Activated T-cell treated with anti-CD3 and anti-CD28 coated beads, Interleukin-2, amount 50 U/mL, for 48 hours (primary cell): ENCODE measurements around the gene KIRREL3.

Experiments
- DNase-seq, 2 experiments: peaks; one replicate each; pipeline ENCODE4 v3.0.0-alpha.2; 2020

The KIRREL3 gene

DNA sequence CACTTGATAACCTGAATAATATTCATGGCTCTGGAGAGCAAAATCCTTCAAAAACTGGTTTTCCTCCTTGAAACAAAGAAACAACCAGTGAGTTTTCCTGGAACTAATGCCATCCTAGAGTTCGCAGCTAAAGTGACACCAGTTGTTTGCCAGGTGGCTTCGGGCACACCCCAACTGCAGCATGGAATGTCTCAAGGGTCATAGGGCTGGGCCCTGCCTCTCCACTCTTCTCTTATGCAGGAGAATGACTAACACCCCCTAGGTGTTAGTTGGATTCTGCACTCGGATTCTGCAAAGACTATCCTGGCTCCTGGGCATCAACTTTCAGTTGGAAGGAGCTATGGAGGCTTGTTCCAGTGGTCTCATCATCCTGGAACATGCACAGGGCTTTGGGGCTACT is 98.8 kb downstream of the KIRREL3 start:
- DNase-seq, result no peak

DNA sequence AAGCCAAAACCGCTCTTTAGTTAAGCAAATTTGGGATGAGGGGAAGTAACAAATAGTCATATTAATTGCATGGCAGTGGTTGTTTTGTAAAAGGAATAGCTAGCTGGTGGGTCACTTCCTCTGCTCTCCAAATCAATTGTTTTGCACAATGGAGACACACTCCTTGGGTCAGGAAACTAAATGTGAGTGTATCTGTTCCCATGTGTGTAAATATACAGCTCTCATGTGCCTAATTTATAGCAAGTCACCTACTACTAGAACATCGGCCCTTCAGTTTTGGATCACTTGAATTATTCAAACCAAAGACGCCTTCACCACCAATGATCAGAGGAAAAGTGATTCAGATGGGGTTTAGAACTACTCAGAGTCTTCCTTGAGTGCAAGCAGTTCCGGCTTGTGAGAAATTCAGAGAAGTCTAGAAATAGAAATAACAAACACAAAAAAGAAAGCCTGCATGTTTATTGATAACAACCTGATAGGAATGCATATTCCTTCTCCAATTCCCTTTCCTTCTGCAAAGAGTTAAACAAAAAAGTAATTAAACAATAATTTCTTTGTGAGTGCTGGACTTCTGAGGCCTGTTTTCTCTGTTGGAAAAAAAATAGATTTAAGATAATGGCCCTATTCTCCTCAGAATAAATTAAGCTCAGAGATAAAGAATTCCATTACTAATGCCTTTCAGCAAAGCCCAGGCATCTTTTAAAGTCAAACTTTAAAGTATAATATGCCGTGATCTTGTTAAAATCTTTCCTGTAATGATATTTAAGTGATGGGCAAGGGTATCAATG is 100.4 kb downstream of the KIRREL3 start:
- DNase-seq, result no peak

- no peak for DNase-seq
Measured at GRCh38 chr11:126898802-126899201, 101.8 kb downstream of the KIRREL3 start.

- no peak for DNase-seq
Measured at GRCh38 chr11:126897430-126897829, 103.1 kb downstream of the KIRREL3 start.

- no peak for DNase-seq
Measured at GRCh38 chr11:126896025-126896424, 104.5 kb downstream of the KIRREL3 start.

DNA sequence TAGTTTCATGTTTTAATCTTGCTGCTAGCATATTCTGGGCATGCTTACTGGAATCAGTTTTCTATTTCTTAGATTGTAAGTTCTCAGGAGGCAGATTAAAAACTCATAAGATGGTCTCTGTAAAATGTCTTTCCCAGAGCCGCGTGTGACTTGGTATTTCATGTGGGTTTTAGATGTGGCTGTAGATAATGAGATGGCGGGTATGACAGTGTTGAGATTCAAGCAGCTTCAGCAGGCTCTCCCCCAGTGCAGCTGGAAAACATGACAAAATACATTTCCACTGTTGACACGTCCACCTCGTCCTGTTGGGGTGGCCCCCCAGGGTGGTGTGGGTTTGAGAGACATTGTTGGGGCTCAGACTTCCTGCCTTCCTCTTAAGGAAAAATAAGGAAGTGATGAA is 106.8 kb downstream of the KIRREL3 start:
- DNase-seq, result no peak

DNA sequence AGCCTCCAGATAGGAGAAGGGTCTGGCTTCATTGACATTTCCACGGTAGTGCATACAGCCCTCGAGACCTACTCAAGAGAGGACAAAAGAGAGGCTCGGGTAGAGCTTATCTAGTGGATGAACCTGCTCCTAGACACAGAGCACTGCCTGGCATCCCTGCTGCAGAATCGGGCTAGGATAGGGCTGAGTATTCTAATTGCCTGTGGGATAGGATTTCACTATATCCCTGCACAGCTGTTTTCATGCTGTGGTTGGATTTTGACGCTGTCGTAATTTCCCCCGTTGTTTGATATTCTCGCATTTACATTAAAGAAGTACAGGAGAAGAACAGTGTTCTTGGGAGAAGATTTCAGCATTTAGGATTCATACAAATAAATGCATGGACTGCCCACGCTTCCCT is 107.8 kb downstream of the KIRREL3 start:
- DNase-seq, result no peak

- DNase-seq, result no peak
Measured at GRCh38 chr11:126891556-126892217, 108.9 kb downstream of the KIRREL3 start.

DNA sequence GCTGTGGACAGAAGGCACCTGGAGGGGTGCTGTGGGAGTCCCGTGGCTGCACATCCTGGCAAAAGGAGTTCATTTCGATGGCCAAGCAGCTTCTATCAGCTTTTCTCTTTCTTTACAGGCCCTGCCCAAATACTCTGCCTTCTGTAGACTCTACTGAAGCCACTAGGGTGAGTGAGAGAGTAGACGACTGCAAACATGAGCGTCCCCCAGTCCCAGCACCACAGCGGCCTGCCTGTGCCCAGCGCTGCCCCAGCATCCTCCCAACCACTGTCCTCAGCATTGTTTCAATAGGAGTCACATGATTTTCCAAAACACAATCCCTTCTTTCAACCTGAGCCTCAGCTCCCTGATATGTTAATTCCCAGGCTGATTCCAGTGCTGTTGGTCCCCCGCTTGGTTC is 110.0 kb downstream of the KIRREL3 start:
- no peak for DNase-seq

DNA sequence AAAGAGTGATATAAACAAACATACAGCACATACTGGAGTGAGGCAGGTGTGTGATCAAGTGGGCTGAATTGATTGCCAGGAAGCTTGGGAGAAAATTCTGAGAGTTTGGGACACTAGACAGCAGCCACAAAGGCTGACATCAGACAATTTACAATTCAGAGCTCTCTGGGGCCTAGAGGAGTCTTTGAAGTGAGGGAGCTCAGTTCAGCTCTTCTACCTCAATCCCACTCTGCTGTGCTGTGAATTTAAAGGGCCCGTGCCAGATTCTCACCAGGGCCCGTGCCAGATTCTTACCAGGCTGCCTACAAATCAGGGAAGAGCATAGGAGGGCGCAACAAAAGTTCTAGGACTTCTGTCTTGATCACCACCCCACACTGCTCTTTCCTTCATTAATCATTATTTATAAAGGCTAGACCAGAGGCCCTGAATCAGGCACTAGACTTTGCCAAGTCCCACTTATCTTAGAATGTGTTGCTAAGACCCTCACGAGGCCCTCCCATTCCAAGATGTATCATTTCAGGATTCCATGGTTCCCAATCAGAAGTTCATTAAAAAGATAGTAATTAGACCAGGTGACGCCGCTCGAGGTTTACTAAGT is 112.4 kb downstream of the KIRREL3 start:
- DNase-seq, result no peak

DNA sequence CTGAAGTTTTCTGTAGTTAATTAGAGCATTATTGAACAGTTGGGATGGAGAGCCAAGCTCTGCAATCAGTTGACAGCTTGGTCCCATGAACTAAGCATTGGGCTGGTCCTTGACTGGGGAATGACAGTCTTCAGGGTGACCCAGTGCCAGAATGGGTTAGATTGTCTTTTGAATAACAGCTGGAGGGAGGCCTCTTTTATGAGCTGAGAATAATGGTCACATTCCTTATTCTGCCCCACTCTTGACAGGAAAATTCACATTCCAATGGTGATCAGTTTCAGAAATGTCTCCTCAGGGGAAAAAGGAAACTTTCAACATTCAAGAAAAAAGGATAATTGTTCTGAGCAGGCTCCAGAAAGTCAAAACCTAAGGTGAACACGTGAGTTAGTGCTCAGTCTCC is 113.9 kb downstream of the KIRREL3 start:
- no peak for DNase-seq

- DNase-seq, result no peak
Measured at GRCh38 chr11:126886085-126886484, 114.5 kb downstream of the KIRREL3 start.

DNA sequence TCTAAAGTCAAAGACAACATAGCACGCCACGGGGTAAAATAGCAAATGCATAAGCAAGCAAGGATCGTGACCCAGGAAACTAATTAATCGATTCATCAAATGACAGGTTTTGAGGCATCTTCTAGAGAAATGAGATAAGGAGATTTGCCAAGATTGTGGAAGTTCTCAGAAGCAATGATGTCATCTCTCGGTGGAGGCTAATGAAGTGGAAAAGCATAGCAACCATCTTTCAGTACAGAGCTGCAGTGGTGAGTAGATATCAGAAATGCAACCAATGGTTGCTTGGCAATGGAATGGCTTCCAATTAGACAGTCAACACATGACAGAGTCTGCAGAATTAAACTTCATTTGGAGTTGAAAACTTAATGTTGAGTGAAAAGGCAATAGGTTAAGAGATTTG is 116.0 kb downstream of the KIRREL3 start:
- DNase-seq, result no peak

DNA sequence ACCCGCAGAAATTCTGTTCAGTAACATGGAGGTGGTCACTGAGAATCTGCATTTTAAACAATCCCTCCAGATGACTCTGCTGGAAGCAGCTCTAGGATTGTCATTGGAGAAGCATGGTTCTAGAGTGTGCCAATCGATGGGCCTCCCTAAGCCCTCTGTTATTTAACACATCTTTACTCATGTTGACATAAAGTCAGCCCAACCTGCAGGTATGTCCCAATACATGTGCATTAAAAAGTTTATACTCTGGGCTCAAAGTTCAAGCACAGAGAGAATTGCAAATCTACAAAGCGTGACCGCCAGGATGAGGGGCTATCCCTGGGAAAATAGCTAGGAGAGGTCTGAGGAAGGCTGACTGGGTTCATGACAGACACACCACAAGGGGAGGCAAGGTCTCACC is 116.4 kb downstream of the KIRREL3 start:
- no peak for DNase-seq

DNA sequence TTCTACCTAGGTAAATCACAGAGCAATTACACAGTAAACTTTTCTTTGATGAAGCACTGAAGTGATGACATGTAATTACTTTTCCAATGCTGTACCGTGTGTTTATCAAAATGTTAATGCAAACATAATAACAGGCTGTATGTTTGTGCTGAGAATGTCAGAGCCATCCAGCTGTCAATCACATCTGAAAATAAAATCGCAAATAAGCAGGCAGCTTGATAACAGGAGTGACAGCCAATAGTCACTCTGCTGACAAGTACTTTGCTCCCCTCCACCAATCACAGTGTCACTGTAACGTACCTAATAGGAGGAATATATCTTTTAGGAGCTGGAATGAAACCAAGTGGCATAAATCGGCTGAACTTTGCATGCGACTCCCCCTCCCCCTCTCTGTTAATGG is 119.7 kb downstream of the KIRREL3 start:
- no peak for DNase-seq

DNA sequence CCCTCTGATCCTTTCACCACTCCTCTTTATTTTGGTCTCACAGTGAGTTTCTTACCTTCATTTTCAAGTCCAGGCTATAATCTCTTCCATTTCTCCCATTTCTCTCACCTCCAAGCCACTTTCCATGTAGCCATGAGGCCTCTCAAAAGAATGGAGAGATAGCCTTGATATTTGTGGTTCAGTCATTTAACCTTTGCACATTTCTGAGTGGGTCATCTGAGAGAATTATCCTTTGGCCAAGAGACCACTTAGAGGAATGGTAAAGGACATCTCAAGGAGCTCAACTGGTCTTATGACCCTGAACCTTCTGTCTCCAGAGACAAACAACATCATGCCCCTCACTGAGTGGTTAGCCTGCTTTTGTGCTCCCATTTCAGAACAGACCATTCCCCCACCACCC is 121.1 kb downstream of the KIRREL3 start:
- DNase-seq, result no peak

GRCh38 chr11:126878913-126879482 is 121.6 kb downstream of the KIRREL3 start:
- no peak for DNase-seq

GRCh38 chr11:126874831-126875230 is 125.7 kb downstream of the KIRREL3 start:
- DNase-seq, result no peak

- no peak for DNase-seq
Measured at GRCh38 chr11:126874276-126874675, 126.3 kb downstream of the KIRREL3 start.

GRCh38 chr11:126871792-126872191 is 128.8 kb downstream of the KIRREL3 start:
- DNase-seq, result no peak

DNA sequence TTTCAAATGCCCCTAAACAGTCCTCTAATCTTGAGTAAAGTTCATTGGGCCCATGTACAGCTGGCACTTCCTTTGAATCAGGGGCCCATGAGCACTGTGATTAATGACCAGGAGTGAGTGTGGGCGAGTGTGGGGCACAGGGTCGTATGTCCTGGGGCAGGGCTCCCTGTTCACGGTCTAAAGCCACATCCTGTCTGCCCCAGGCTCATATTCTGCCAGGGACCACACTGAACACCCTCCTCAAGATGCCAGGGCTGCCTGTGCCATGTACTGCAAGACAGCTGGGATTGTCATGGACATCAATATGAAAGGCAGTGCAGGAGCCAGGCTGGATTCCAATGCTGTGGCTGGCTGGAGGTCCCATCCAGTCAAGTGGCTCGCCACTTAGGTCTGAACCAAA is 130.5 kb downstream of the KIRREL3 start:
- DNase-seq, result no peak

- DNase-seq, result no peak
Measured at GRCh38 chr11:126868741-126869140, 131.8 kb downstream of the KIRREL3 start.

DNA sequence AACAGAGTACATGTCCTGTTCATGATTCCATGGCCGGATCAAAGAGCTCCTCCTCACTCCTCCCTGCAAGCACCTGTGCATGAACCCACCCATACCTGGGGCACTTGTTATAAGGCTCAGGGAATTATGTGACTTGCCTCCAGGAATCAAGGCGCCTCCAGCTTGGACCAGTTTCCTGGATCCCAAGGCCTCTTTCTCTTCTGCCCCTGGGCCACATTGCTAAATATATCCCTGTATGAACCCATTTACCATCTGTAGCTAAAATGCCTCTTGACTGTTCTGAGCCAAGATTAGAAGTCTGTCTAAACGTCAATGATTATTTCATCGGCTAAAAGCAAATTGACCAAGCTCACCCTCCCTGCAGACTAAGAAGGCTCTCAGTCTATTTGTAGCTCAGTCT is 135.6 kb downstream of the KIRREL3 start:
- no peak for DNase-seq
